GM12874 (cell line): Measurements from ENCODE around the gene ADM2.
A peak's percentile ranks its signal among the peaks of the same experiment; 100 is the strongest.

Experiments used
- TF ChIP-seq, protein P1 (sequence below): IDR thresholded peaks from 2 replicates; pipeline ENCODE4 v1.5.1; 2011; ENCODE audit warnings: low read depth, mild to moderate bottlenecking, control low read depth, low read length, moderate library complexity; ENCODE audit not compliant: insufficient read depth

ADM2 gene

GRCh38 chr22:50447576-50448551, 33.5 kb upstream of the ADM2 start:
- TF ChIP-seq, protein P1, sequence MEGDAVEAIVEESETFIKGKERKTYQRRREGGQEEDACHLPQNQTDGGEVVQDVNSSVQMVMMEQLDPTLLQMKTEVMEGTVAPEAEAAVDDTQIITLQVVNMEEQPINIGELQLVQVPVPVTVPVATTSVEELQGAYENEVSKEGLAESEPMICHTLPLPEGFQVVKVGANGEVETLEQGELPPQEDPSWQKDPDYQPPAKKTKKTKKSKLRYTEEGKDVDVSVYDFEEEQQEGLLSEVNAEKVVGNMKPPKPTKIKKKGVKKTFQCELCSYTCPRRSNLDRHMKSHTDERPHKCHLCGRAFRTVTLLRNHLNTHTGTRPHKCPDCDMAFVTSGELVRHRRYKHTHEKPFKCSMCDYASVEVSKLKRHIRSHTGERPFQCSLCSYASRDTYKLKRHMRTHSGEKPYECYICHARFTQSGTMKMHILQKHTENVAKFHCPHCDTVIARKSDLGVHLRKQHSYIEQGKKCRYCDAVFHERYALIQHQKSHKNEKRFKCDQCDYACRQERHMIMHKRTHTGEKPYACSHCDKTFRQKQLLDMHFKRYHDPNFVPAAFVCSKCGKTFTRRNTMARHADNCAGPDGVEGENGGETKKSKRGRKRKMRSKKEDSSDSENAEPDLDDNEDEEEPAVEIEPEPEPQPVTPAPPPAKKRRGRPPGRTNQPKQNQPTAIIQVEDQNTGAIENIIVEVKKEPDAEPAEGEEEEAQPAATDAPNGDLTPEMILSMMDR: no peak

GRCh38 chr22:50452649-50453048, 28.7 kb upstream of the ADM2 start:
- TF ChIP-seq, protein P1: no peak

- TF ChIP-seq, protein P1: no peak
Observed at GRCh38 chr22:50454556-50455075, 26.7 kb upstream of the ADM2 start.

DNA sequence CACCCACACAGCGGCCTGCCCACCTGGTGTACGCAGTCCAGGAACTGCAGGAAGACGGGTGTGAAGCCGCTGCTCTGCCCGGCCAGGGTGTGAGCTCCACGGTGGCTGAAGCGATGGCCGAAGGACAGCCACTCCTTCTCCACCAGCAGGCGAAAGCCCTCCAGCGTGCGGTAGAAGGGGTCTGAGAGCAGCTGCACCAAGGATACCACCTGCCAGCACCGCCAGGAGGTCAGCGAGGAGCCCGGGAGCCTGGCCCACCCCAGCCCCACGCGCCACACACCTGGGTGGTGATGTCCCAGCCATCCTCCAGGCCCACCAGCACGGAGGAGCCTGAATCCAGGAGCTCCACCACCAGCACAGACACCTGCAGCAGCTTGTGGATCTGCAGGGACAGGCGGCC, 26.1 kb upstream of the ADM2 start:
- TF ChIP-seq, protein P1: no peak

GRCh38 chr22:50456026-50456425, 25.3 kb upstream of the ADM2 start:
- TF ChIP-seq, protein P1: no peak

DNA sequence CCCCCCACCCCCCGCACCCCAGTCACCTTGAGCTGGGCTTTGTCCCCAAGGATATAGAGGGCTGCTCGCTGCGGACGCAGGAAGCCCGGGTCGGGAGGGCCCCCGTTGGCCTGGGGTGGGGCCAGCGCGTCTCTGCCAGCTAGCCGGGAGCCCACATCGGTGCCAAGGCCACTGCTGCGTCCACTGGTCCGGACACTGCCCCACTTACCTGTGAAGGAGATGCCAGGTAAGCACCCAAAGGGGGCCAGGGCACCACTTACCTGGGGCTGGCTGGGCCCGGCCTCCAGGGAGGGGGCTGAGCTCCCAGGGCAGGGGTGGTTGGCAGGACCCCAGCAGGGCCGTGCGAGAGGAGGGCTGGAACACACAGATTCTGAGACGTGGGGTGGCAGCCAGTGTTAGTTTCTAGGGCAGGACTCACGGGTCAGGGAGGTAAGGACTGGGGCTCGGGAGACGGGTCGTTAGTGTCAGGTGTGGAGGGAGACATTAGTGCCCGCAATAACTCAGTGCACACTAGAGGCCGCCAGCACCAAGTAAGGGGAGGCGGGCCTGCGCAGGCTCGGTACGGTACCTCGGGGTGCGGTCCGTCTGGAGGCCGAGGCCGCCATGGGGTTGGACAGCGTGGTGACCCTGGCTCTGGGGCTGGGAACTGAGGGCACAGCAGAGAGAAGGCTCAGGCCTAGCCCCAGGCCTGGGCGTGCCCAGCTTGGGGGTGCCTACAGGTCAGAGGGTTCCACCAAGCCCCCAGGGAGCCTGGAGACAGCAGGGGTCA, 24.7 kb upstream of the ADM2 start:
- TF ChIP-seq, protein P1: peak; percentile 47

DNA sequence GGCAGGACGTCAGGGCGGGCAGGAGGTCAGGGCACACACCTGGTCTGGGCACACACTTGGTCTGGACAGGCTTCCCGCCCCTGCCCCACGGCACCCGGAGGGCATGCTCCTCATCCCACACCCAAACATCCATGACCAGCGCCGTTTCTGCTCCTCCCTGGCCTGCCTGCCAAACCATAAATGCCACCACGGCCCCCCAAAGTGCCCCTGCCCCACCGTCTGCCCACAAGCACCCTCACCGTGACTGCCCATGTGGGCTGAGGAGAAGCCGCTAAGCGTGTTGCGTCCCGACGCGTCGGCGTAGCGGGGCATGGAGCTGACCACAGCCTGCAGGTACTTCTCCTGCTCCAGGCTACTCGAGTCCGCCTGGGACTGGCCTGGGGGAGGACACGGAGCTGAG, 22.3 kb upstream of the ADM2 start:
- TF ChIP-seq, protein P1: no peak
